GM23338 (cell line): ENCODE data around the gene CCDC187. TPM values are rescaled to one million over a fixed set of nuclear protein-coding genes. Genes with fewer than 3 reads are reported as not detected.

ENCODE experiments used
- ATAC-seq: fragments of 200-7000 bp; cut with Tn5 transposase; 3 replicates; pipeline ENCODE4 v1.9.1; 2020
- DNase-seq: peaks from one replicate; pipeline ENCODE4 v3.0.0-alpha.2; 2015; ENCODE audit warnings: low spot score
- H2AFZ ChIP-seq: fragments of 200-600 bp; sonication (generic); 2 replicates; pipeline ENCODE4 v1.8.0; 2016; ENCODE audit warnings: antibody characterized with exemption, mild to moderate bottlenecking, moderate library complexity
- H3F3A ChIP-seq: fragments of 200-600 bp; sonication (generic); replicated peaks from 2 replicates; pipeline ENCODE4 v1.8.0; 2017; ENCODE audit warnings: antibody characterized with exemption, mixed run types, low read depth
- H3K27ac ChIP-seq: fragments of 200-600 bp; sonication (generic); 2 replicates; pipeline ENCODE4 v1.6.1; 2016; ENCODE audit warnings: low read depth
- H3K27me3 ChIP-seq: fragments of 200-600 bp; sonication (generic); 2 replicates; pipeline ENCODE4 v1.8.0; 2016; ENCODE audit warnings: mild to moderate bottlenecking, mixed run types, moderate library complexity; ENCODE audit not compliant: insufficient read depth
- H3K36me3 ChIP-seq: fragments of 200-600 bp; sonication (generic); 2 replicates; pipeline ENCODE4 v1.8.0; 2016; ENCODE audit warnings: mild to moderate bottlenecking; ENCODE audit not compliant: insufficient read depth
- H3K4me1 ChIP-seq: fragments of 200-600 bp; sonication (generic); 2 replicates; pipeline ENCODE4 v1.8.0; 2016; ENCODE audit warnings: mild to moderate bottlenecking, moderate library complexity; ENCODE audit not compliant: insufficient read depth
- H3K4me2 ChIP-seq: fragments of 200-600 bp; sonication (generic); 2 replicates; pipeline ENCODE4 v1.7.1; 2017; ENCODE audit warnings: mixed run types
- H3K4me3 ChIP-seq: fragments of 200-600 bp; sonication (generic); 2 replicates; pipeline ENCODE4 v1.6.1; 2016; ENCODE audit warnings: mixed run types
- H3K79me2 ChIP-seq: fragments of 200-600 bp; sonication (generic); replicated peaks from 2 replicates; pipeline ENCODE4 v1.8.0; 2017; ENCODE audit warnings: mild to moderate bottlenecking; ENCODE audit not compliant: insufficient read depth
- H3K9me2 ChIP-seq: fragments of 200-600 bp; sonication (generic); 2 replicates; pipeline ENCODE4 v1.8.0; 2017; ENCODE audit not compliant: insufficient read depth
- H4K20me1 ChIP-seq: fragments of 200-600 bp; sonication (generic); replicated peaks from 2 replicates; pipeline ENCODE4 v1.8.0; 2017; ENCODE audit warnings: mild to moderate bottlenecking; ENCODE audit not compliant: insufficient read depth
- H3K27ac Mint-ChIP-seq: 2 replicates; pipeline ENCODE4 v1.8.0; 2020; ENCODE audit warnings: inconsistent platforms, mild to moderate bottlenecking, moderate library complexity, mixed read lengths
- H3K27me3 Mint-ChIP-seq: 3 replicates; pipeline ENCODE4 v1.8.0; 2022; ENCODE audit warnings: low read depth, mild to moderate bottlenecking, moderate library complexity, mixed read lengths, inconsistent platforms; ENCODE audit not compliant: insufficient read depth, poor library complexity
- H3K36me3 Mint-ChIP-seq: 3 replicates; pipeline ENCODE4 v1.8.0; 2021; ENCODE audit warnings: low read depth, mild to moderate bottlenecking, inconsistent platforms, moderate library complexity, mixed read lengths
- H3K4me1 Mint-ChIP-seq: 3 replicates; pipeline ENCODE4 v1.8.0; 2020; ENCODE audit warnings: mild to moderate bottlenecking, inconsistent platforms, mixed read lengths
- H3K4me3 Mint-ChIP-seq: 3 replicates; pipeline ENCODE4 v1.8.0; 2021; ENCODE audit warnings: moderate library complexity, mild to moderate bottlenecking, inconsistent platforms, mixed read lengths
- H3K9me3 Mint-ChIP-seq: 3 replicates; pipeline ENCODE4 v1.8.0; 2020; ENCODE audit warnings: moderate library complexity, mild to moderate bottlenecking, inconsistent platforms, mixed read lengths
- CREB1 ChIP-seq: fragments of 250-450 bp; sonication (Bioruptor Pico); IDR thresholded peaks from 2 replicates; pipeline ENCODE4 v1.5.0; 2020; ENCODE audit warnings: low read depth, mild to moderate bottlenecking, moderate library complexity
- EZH2phosphoT487 ChIP-seq: fragments of 200-600 bp; sonication (generic); IDR thresholded peaks from one replicate; pipeline ENCODE4 v1.8.1; 2018; ENCODE audit warnings: antibody characterized with exemption; ENCODE audit not compliant: unreplicated experiment
- POLR2AphosphoS5 ChIP-seq: IDR thresholded peaks from 2 replicates; pipeline ENCODE4 v1.6.1; 2016; ENCODE audit warnings: antibody characterized with exemption, low read depth
- polyA plus RNA-seq: library from polyadenylated mRNA; unstranded; fragments of >200 nt; fragmentation: Nextera tagmentation; extraction: Ambion mirVana; gene quantifications from 2 replicates; pipeline ENCODE4 v1.2.1, GENCODE V29; 2016
- total RNA-seq: library from RNA; depleted of rRNA; stranded (reverse); fragments of >200 nt; shearing (Covaris generic); gene quantifications from 2 replicates; pipeline ENCODE4 v1.2.3, GENCODE V29; 2014
- TF ChIP-seq, protein P1 (sequence below): fragments of 250-450 bp; sonication (Bioruptor Pico); IDR thresholded peaks from 2 replicates; pipeline ENCODE4 v1.5.0; 2020; ENCODE audit warnings: mild to moderate bottlenecking, moderate library complexity
- TF ChIP-seq, protein P2 (sequence below), 2 experiments: fragments of 200-600 bp in 1 of 2; sonication (generic) in 1 of 2; conservative IDR thresholded peaks; 2 replicates each; pipeline versions ENCODE4 v1.5.1 to v1.6.1; 2016 to 2017; ENCODE audit warnings: antibody characterized with exemption in 2 of 2, low read depth in 2 of 2, mild to moderate bottlenecking in 2 of 2, moderate library complexity in 1 of 2
- TF ChIP-seq, protein P3 (sequence below): IDR thresholded peaks from one replicate; pipeline ENCODE4 v1.6.1; 2018; ENCODE audit warnings: antibody characterized with exemption; ENCODE audit not compliant: unreplicated experiment

Gene CCDC187
- total and polyA plus RNA-seq, 2 experiments from 2014 or later, result 0.14 TPM; not detected in 1

DNA sequence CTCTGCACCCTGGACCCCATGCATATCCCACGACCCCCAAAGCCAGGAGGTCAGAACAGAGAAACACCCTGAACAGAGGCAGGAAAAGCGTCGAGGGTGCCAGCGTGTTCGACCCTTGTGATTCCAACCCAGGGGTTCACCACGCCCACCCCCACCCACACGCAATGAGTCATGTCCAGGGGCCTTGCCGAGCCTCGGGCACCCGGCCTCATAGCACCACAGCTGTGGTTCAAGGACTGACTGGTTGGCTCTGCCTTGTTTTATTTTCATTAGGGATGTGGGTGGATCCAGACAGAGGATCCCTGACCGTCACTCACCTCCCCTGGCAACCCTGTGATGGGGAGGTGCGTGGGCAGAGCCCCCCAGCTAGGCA is 48.7 kb downstream of the CCDC187 start (continued):
- TF ChIP-seq, protein P1, sequence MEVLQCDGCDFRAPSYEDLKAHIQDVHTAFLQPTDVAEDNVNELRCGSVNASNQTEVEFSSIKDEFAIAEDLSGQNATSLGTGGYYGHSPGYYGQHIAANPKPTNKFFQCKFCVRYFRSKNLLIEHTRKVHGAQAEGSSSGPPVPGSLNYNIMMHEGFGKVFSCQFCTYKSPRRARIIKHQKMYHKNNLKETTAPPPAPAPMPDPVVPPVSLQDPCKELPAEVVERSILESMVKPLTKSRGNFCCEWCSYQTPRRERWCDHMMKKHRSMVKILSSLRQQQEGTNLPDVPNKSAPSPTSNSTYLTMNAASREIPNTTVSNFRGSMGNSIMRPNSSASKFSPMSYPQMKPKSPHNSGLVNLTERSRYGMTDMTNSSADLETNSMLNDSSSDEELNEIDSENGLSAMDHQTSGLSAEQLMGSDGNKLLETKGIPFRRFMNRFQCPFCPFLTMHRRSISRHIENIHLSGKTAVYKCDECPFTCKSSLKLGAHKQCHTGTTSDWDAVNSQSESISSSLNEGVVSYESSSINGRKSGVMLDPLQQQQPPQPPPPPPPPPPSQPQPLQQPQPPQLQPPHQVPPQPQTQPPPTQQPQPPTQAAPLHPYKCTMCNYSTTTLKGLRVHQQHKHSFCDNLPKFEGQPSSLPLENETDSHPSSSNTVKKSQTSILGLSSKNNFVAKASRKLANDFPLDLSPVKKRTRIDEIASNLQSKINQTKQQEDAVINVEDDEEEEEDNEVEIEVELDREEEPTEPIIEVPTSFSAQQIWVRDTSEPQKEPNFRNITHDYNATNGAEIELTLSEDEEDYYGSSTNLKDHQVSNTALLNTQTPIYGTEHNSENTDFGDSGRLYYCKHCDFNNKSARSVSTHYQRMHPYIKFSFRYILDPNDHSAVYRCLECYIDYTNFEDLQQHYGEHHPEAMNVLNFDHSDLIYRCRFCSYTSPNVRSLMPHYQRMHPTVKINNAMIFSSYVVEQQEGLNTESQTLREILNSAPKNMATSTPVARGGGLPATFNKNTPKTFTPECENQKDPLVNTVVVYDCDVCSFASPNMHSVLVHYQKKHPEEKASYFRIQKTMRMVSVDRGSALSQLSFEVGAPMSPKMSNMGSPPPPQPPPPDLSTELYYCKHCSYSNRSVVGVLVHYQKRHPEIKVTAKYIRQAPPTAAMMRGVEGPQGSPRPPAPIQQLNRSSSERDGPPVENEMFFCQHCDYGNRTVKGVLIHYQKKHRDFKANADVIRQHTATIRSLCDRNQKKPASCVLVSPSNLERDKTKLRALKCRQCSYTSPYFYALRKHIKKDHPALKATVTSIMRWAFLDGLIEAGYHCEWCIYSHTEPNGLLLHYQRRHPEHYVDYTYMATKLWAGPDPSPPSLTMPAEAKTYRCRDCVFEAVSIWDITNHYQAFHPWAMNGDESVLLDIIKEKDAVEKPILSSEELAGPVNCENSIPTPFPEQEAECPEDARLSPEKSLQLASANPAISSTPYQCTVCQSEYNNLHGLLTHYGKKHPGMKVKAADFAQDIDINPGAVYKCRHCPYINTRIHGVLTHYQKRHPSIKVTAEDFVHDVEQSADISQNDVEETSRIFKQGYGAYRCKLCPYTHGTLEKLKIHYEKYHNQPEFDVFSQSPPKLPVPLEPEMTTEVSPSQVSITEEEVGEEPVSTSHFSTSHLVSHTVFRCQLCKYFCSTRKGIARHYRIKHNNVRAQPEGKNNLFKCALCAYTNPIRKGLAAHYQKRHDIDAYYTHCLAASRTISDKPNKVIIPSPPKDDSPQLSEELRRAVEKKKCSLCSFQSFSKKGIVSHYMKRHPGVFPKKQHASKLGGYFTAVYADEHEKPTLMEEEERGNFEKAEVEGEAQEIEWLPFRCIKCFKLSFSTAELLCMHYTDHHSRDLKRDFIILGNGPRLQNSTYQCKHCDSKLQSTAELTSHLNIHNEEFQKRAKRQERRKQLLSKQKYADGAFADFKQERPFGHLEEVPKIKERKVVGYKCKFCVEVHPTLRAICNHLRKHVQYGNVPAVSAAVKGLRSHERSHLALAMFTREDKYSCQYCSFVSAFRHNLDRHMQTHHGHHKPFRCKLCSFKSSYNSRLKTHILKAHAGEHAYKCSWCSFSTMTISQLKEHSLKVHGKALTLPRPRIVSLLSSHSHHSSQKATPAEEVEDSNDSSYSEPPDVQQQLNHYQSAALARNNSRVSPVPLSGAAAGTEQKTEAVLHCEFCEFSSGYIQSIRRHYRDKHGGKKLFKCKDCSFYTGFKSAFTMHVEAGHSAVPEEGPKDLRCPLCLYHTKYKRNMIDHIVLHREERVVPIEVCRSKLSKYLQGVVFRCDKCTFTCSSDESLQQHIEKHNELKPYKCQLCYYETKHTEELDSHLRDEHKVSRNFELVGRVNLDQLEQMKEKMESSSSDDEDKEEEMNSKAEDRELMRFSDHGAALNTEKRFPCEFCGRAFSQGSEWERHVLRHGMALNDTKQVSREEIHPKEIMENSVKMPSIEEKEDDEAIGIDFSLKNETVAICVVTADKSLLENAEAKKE, result no peak
- no peak for TF ChIP-seq POLR2AphosphoS5
- TF ChIP-seq, protein P2, sequence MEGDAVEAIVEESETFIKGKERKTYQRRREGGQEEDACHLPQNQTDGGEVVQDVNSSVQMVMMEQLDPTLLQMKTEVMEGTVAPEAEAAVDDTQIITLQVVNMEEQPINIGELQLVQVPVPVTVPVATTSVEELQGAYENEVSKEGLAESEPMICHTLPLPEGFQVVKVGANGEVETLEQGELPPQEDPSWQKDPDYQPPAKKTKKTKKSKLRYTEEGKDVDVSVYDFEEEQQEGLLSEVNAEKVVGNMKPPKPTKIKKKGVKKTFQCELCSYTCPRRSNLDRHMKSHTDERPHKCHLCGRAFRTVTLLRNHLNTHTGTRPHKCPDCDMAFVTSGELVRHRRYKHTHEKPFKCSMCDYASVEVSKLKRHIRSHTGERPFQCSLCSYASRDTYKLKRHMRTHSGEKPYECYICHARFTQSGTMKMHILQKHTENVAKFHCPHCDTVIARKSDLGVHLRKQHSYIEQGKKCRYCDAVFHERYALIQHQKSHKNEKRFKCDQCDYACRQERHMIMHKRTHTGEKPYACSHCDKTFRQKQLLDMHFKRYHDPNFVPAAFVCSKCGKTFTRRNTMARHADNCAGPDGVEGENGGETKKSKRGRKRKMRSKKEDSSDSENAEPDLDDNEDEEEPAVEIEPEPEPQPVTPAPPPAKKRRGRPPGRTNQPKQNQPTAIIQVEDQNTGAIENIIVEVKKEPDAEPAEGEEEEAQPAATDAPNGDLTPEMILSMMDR (conservative IDR thresholded peaks at IDR 0.05; ENCODE audit: low read depth in 2 of 2), result no peak

DNA sequence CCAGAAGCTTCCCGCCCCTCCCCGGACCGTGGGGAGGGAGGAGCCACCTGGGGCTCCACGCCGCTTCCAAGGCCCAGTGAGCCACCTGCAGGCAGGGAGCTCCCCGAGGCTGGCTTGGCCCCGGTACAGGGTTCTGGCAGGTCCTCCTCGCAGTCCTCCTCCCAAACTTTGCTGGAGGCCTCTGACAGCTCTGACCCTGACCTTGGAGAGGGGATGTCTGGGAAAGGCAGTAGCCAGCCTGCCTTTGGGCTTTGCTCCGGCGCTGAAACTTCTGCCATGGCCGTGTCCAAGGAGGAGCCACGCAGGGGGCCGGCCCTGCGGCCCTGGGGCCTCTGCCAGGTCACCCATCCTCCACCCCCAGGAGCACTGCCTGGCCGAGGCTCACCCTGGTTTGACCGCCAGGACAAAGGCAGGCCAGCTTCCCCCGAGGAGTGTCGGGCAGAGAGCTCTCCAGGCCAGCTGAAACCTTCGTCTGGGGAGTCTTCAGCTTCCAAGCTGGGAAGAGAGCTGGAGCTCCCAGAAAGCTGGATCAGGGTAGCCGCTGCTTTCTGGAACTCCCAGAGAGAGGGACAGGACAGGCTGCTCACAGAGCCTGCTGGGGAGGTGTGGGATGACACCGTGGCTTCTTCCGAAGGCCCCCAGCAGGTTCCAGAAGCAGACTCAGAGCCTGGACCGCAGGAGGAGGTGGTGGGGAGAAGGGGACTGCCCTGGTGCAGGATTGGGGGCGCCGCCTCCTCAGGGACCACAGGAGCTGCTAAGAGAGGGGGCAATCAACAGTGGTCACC is 49.3 kb downstream of the CCDC187 start:
- TF ChIP-seq, protein P2 (conservative IDR thresholded peaks at IDR 0.05; ENCODE audit: low read depth in 2 of 2), result peak in 1 of 2 experiments; percentile 27; a peak in 1 of 4 replicates
- TF ChIP-seq EZH2phosphoT487 (no peak), CREB1 (no peak)
- TF ChIP-seq, protein P3, sequence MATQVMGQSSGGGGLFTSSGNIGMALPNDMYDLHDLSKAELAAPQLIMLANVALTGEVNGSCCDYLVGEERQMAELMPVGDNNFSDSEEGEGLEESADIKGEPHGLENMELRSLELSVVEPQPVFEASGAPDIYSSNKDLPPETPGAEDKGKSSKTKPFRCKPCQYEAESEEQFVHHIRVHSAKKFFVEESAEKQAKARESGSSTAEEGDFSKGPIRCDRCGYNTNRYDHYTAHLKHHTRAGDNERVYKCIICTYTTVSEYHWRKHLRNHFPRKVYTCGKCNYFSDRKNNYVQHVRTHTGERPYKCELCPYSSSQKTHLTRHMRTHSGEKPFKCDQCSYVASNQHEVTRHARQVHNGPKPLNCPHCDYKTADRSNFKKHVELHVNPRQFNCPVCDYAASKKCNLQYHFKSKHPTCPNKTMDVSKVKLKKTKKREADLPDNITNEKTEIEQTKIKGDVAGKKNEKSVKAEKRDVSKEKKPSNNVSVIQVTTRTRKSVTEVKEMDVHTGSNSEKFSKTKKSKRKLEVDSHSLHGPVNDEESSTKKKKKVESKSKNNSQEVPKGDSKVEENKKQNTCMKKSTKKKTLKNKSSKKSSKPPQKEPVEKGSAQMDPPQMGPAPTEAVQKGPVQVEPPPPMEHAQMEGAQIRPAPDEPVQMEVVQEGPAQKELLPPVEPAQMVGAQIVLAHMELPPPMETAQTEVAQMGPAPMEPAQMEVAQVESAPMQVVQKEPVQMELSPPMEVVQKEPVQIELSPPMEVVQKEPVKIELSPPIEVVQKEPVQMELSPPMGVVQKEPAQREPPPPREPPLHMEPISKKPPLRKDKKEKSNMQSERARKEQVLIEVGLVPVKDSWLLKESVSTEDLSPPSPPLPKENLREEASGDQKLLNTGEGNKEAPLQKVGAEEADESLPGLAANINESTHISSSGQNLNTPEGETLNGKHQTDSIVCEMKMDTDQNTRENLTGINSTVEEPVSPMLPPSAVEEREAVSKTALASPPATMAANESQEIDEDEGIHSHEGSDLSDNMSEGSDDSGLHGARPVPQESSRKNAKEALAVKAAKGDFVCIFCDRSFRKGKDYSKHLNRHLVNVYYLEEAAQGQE, result no peak
- no peaks in the 10 kb centered on the region for H4K20me1 ChIP-seq
- H3F3A ChIP-seq, result no peaks in the 10 kb centered on the region
- H2AFZ ChIP-seq, result peak overlapping the region; percentile 43; the same call in 1 of the 2 replicates
- H3K4me1 ChIP-seq, result no peaks in the 10 kb centered on the region
- no peaks in the 10 kb centered on the region for H3K36me3 ChIP-seq
- Mint-ChIP-seq H3K27ac (no peak overlapping the region), H3K4me1 (peaks cover 3% of the 10 kb centered on the region; the same call in 2 of the 3 replicates), H3K36me3 (no peaks in the 10 kb centered on the region), H3K4me3 (no peak overlapping the region), H3K27me3 (peaks cover 3% of the 10 kb centered on the region), H3K9me3 (no peaks in the 10 kb centered on the region)
- H3K27ac ChIP-seq, result no peak overlapping the region
- DNase-seq, result no peak
- no peaks in the 10 kb centered on the region for H3K9me2 ChIP-seq
- H3K4me2 ChIP-seq, result no peak overlapping the region
- no peak overlapping the region for H3K4me3 ChIP-seq
- no peaks in the 10 kb centered on the region for H3K79me2 ChIP-seq
- no peaks in the 10 kb centered on the region for H3K27me3 ChIP-seq
- ATAC-seq, result peak; percentile 64
